ENCODE measurements around the gene DRC7.

- no peak for TF ChIP-seq POLR2AphosphoS5 (IDR thresholded peaks at IDR 0.05; ENCODE audit: low read depth, low read length)
- no peak for TF ChIP-seq CTCF (IDR thresholded peaks at IDR 0.05)
- TF ChIP-seq REST (IDR thresholded peaks at IDR 0.05; ENCODE audit: insufficient read depth in 1 of 2, low read depth in 2 of 2, low read length in 1 of 2), result no peak
- TF ChIP-seq TCF7L2 (IDR thresholded peaks at IDR 0.05; ENCODE audit: low read depth, low read length), result no peak
Measured at GRCh38 chr16:57759131-57759530, 64.5 kb downstream of the DRC7 start.
